Brain microvascular endothelial cell (primary cell): Measurements from ENCODE around the gene PHIP.
"Not testable (repeated sequence)": the region's sequence is repeated elsewhere in the genome, so short reads cannot be mapped to it uniquely, and the experiment has no call there.

Experiments
- DNase-seq: peaks from one replicate; pipeline ENCODE4 v3.0.0-alpha.2; 2020
- H3K27ac ChIP-seq: fragments of 250-450 bp; sonication (Bioruptor Pico); 2 replicates; pipeline ENCODE4 v1.5.1; 2020; ENCODE audit warnings: mild to moderate bottlenecking, moderate library complexity
- H3K27me3 ChIP-seq: fragments of 250-450 bp; sonication (Bioruptor Pico); replicated peaks from 2 replicates; pipeline ENCODE4 v1.5.1; 2020; ENCODE audit warnings: mild to moderate bottlenecking
- H3K36me3 ChIP-seq: fragments of 250-450 bp; sonication (Bioruptor Pico); replicated peaks from 2 replicates; pipeline ENCODE4 v1.5.1; 2020; ENCODE audit warnings: mild to moderate bottlenecking
- H3K4me3 ChIP-seq: 2 replicates; pipeline ENCODE4 v1.5.1; 2011; ENCODE audit warnings: low read depth, mild to moderate bottlenecking, control low read depth, low read length, moderate library complexity
- CTCF ChIP-seq: IDR thresholded peaks from 2 replicates; pipeline ENCODE4 v1.5.1; 2011; ENCODE audit warnings: low read depth, mild to moderate bottlenecking, moderate library complexity, low read length, control low read depth, inconsistent platforms; ENCODE audit errors: missing control alignments
- in situ Hi-C: cut with HindIII; loops from 2 replicates; pipeline ENCODE4 v1.10.0; 2017; ENCODE audit warnings: low sequenced_read_pairs, low pct_ligation_motif_present

The PHIP gene

GRCh38 chr6:79111549-79111948 is 33.5 kb upstream of the PHIP start:
- H3K36me3 ChIP-seq: no peaks in the 10 kb centered on the region
- no peak overlapping the region for H3K4me3 ChIP-seq
- TF ChIP-seq CTCF: no peak
- DNase-seq: no peak
- H3K27me3 ChIP-seq: no peaks in the 10 kb centered on the region
- in situ Hi-C loops: no loop called here
- H3K27ac ChIP-seq: no peak overlapping the region

- Histone ChIP-seq H3K4me3 (no peak overlapping the region), H3K27me3 (no peaks in the 10 kb centered on the region), H3K27ac (no peak overlapping the region), H3K36me3 (no peaks in the 10 kb centered on the region)
- in situ Hi-C loops: no loop called here
- DNase-seq: no peak
- TF ChIP-seq CTCF: no peak
These were observed 23.1 kb upstream of the PHIP start for GRCh38 chr6:79101164-79101563.

- DNase-seq: no peak
- H3K27me3 ChIP-seq: no peaks in the 10 kb centered on the region
- H3K27ac ChIP-seq: no peak overlapping the region
- H3K36me3 ChIP-seq: no peaks in the 10 kb centered on the region
- no peak for TF ChIP-seq CTCF
- H3K4me3 ChIP-seq: no peak overlapping the region
- in situ Hi-C loops: no loop called here
These were observed 22.2 kb upstream of the PHIP start for GRCh38 chr6:79100304-79100703.

GRCh38 chr6:79094938-79095337 is 16.9 kb upstream of the PHIP start:
- in situ Hi-C loops: no loop called here
- no peak for TF ChIP-seq CTCF
- DNase-seq: no peak
- Histone ChIP-seq H3K4me3 (no peak overlapping the region), H3K36me3 (no peaks in the 10 kb centered on the region), H3K27ac (no peak overlapping the region), H3K27me3 (no peaks in the 10 kb centered on the region)

GRCh38 chr6:79091801-79092200 is 13.7 kb upstream of the PHIP start:
- H3K36me3 ChIP-seq, in situ Hi-C loops, DNase-seq, H3K27me3 ChIP-seq, H3K27ac ChIP-seq, H3K4me3 ChIP-seq: not testable (repeated sequence)

GRCh38 chr6:79089552-79090404 is 11.7 kb upstream of the PHIP start:
- in situ Hi-C loops: no loop called here
- Histone ChIP-seq H3K36me3 (no peaks in the 10 kb centered on the region), H3K4me3 (no peak overlapping the region), H3K27me3 (no peaks in the 10 kb centered on the region), H3K27ac (no peak overlapping the region)
- TF ChIP-seq CTCF: no peak
- no peak for DNase-seq
